Measurements from ENCODE around the gene SCN8A. TPM values are rescaled to one million over a fixed set of nuclear protein-coding genes. Genes with fewer than 3 reads are reported as not detected.

The SCN8A gene
- total RNA-seq, 1 experiment from 2014 or later, result 5.4 TPM

DNA sequence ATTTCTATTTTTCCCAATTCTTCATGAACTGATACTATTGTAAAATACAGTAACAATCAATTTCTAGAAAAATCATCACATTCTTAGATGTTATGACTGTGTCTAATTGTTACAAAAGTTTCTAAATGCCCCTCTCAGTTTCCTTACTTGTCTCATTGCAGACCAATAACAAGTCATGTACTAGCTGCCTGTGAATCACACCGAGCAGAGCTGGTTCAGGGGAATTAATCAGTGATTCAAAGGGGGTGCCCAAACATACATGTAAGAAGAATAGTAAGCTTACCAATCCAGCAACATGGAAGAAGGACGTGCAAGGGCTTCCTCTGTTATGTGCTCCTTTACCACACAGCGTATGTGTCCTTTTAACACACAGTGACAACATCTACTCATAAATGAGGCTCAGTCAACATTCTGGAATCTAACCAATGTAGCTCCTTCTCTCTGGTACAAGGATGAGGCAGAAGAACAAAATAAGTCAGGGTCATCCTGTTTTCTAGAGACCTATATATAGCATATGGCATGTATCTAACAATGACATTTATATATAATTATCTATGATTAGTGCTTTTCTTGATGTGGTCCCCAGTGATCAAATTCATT lies 126.4 kb downstream of the SCN8A start:
- H3K36me3 Mint-ChIP-seq (ENCODE audit: insufficient read depth, unreplicated experiment), result no peaks in the 10 kb centered on the region
- H3K9me3 Mint-ChIP-seq (ENCODE audit: low read depth, unreplicated experiment), result no peaks in the 10 kb centered on the region
- CTCF ChIA-PET, result no interaction called here
- no peak overlapping the region for H3K4me3 Mint-ChIP-seq (ENCODE audit: low read depth, unreplicated experiment)
- H3K27me3 Mint-ChIP-seq (ENCODE audit: unreplicated experiment), result no peaks in the 10 kb centered on the region
- DNase-seq, result no peak
- no peak for TF ChIP-seq CTCF (IDR thresholded peaks at IDR 0.05; ENCODE audit: unreplicated experiment)
- no TSS peak for BruUV-seq (replicated peaks)
- H3K27ac Mint-ChIP-seq (ENCODE audit: unreplicated experiment), result no peak overlapping the region
- intact Hi-C loops (cut with micrococcal nuclease; ENCODE audit: unreplicated experiment), result no loop called here
- H3K4me1 Mint-ChIP-seq (ENCODE audit: low read depth, unreplicated experiment), result peaks cover 4% of the 10 kb centered on the region

- Mint-ChIP-seq H3K4me1 (ENCODE audit: low read depth, unreplicated experiment) (no peaks in the 10 kb centered on the region), H3K27ac (ENCODE audit: unreplicated experiment) (no peak overlapping the region), H3K4me3 (ENCODE audit: low read depth, unreplicated experiment) (no peak overlapping the region), H3K27me3 (ENCODE audit: unreplicated experiment) (no peaks in the 10 kb centered on the region), H3K36me3 (ENCODE audit: insufficient read depth, unreplicated experiment) (no peaks in the 10 kb centered on the region), H3K9me3 (ENCODE audit: low read depth, unreplicated experiment) (no peaks in the 10 kb centered on the region)
- CTCF ChIA-PET, result no interaction called here
- intact Hi-C loops (cut with micrococcal nuclease; ENCODE audit: unreplicated experiment), result no loop called here
- no peak for DNase-seq
- TF ChIP-seq CTCF (IDR thresholded peaks at IDR 0.05; ENCODE audit: unreplicated experiment), result no peak
- BruUV-seq (replicated peaks), result no TSS peak
Observed at GRCh38 chr12:51721282-51721940, 130.4 kb downstream of the SCN8A start.

DNA sequence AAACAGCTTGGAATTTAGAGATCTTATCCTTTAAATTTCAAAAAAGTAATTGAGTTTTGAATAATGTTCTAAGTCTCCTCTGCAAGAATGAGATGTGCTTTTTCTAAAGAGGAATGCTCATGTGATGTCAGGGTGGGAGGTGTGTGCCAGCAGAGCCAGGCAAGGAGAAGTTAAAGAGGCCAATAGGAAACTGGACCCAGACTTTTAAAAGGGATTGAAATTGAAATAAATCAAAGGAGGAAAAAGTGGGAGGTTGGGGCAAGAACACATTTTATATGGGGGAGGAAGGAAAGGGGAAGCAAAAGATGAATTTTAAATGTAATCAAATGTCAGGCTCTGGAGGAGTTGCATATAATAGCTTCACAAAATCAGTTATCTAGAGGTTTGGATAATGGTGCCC lies 131.4 kb downstream of the SCN8A start:
- H3K9me3 Mint-ChIP-seq (ENCODE audit: low read depth, unreplicated experiment), result no peaks in the 10 kb centered on the region
- no peaks in the 10 kb centered on the region for H3K27me3 Mint-ChIP-seq (ENCODE audit: unreplicated experiment)
- no peaks in the 10 kb centered on the region for H3K4me1 Mint-ChIP-seq (ENCODE audit: low read depth, unreplicated experiment)
- intact Hi-C loops (cut with micrococcal nuclease; ENCODE audit: unreplicated experiment), result no loop called here
- no peaks in the 10 kb centered on the region for H3K36me3 Mint-ChIP-seq (ENCODE audit: insufficient read depth, unreplicated experiment)
- BruUV-seq (replicated peaks), result no TSS peak
- no peak for DNase-seq
- no peak for TF ChIP-seq CTCF (IDR thresholded peaks at IDR 0.05; ENCODE audit: unreplicated experiment)
- no peak overlapping the region for H3K27ac Mint-ChIP-seq (ENCODE audit: unreplicated experiment)
- H3K4me3 Mint-ChIP-seq (ENCODE audit: low read depth, unreplicated experiment), result no peak overlapping the region
- CTCF ChIA-PET, result no interaction called here

GRCh38 chr12:51726161-51726560 lies 135.1 kb downstream of the SCN8A start:
- TF ChIP-seq CTCF (IDR thresholded peaks at IDR 0.05; ENCODE audit: unreplicated experiment), result no peak
- H3K9me3 Mint-ChIP-seq (ENCODE audit: low read depth, unreplicated experiment), result no peaks in the 10 kb centered on the region
- CTCF ChIA-PET, result no interaction called here

More at GRCh38 chr12:51726161-51726560, 135.1 kb downstream of the SCN8A start:
- no peak overlapping the region for H3K4me3 Mint-ChIP-seq (ENCODE audit: low read depth, unreplicated experiment)
- no peaks in the 10 kb centered on the region for H3K4me1 Mint-ChIP-seq (ENCODE audit: low read depth, unreplicated experiment)
- H3K36me3 Mint-ChIP-seq (ENCODE audit: insufficient read depth, unreplicated experiment), result no peaks in the 10 kb centered on the region
- no peaks in the 10 kb centered on the region for H3K27me3 Mint-ChIP-seq (ENCODE audit: unreplicated experiment)
- BruUV-seq (replicated peaks), result no TSS peak
- DNase-seq, result no peak
- intact Hi-C loops (cut with micrococcal nuclease; ENCODE audit: unreplicated experiment), result no loop called here
- H3K27ac Mint-ChIP-seq (ENCODE audit: unreplicated experiment), result no peak overlapping the region
